Liver (tissue), 9 donors: ENCODE measurements around the gene RPP25L. TPM values are rescaled to one million over a fixed set of nuclear protein-coding genes. Genes with fewer than 3 reads are reported as not detected.

Experiments used
- DNase-seq: peaks from one replicate; pipeline ENCODE4 v3.0.0-alpha.2; 2017; ENCODE audit warnings: low spot score
- H3K27ac ChIP-seq, 2 donors: one replicate each; pipeline ENCODE4 v1.7.0; 2013; ENCODE audit warnings: inconsistent platforms in 2 of 2, low read length in 2 of 2, control low read depth in 1 of 2, low read depth in 1 of 2, mild to moderate bottlenecking in 1 of 2
- H3K27me3 ChIP-seq, 4 donors: one replicate each; pipeline versions ENCODE4 v1.6.1 to v1.7.0; 2013; ENCODE audit warnings: low read length in 3 of 4, inconsistent platforms in 1 of 4, mild to moderate bottlenecking in 1 of 4, moderate library complexity in 1 of 4; ENCODE audit not compliant: control insufficient read depth in 4 of 4, insufficient read depth in 4 of 4
- H3K36me3 ChIP-seq, 4 donors: one replicate each; pipeline versions ENCODE4 v1.6.1 to v1.7.0; 2013; ENCODE audit warnings: low read length in 3 of 4, mild to moderate bottlenecking in 3 of 4, low read depth in 1 of 4, moderate library complexity in 1 of 4; ENCODE audit not compliant: control insufficient read depth in 4 of 4, insufficient read depth in 3 of 4
- H3K4me1 ChIP-seq, 4 donors: one replicate each; pipeline versions ENCODE4 v1.6.1 to v1.7.0; 2013; ENCODE audit warnings: low read length in 3 of 4, mild to moderate bottlenecking in 3 of 4, moderate library complexity in 1 of 4; ENCODE audit not compliant: control insufficient read depth in 4 of 4, insufficient read depth in 4 of 4
- H3K4me3 ChIP-seq, 3 donors: one replicate each; pipeline versions ENCODE4 v1.6.1 to v1.7.0; 2013; ENCODE audit warnings: low read length in 3 of 3, control low read depth in 1 of 3, low read depth in 1 of 3, mild to moderate bottlenecking in 1 of 3
- H3K9ac ChIP-seq, 2 donors: one replicate each; pipeline ENCODE4 v1.7.0; 2013; ENCODE audit warnings: low read length in 2 of 2, mild to moderate bottlenecking in 2 of 2, moderate library complexity in 2 of 2, control low read depth in 1 of 2, low read depth in 1 of 2
- H3K9me3 ChIP-seq, 4 donors: one replicate each; pipeline versions ENCODE4 v1.6.1 to v1.7.0; 2013; ENCODE audit warnings: low read length in 3 of 4; ENCODE audit not compliant: control insufficient read depth in 4 of 4
- ATF3 ChIP-seq: IDR thresholded peaks from 2 replicates; pipeline ENCODE4 v1.6.1; 2016; ENCODE audit warnings: antibody characterized with exemption
- CTCF ChIP-seq: fragments of 150-350 bp; IDR thresholded peaks from 2 replicates; pipeline ENCODE4 v1.5.1; 2017; ENCODE audit warnings: improper control_type of control experiment, low read depth, low read length; ENCODE audit not compliant: missing input control
- EGR1 ChIP-seq, 2 donors: IDR thresholded peaks; 2 replicates each; pipeline ENCODE4 v1.6.1; 2016 to 2018; ENCODE audit warnings: antibody characterized with exemption in 2 of 2, low read depth in 2 of 2
- FOXA1 ChIP-seq: IDR thresholded peaks from 2 replicates; pipeline ENCODE4 v1.6.1; 2016; ENCODE audit warnings: antibody characterized with exemption
- FOXA2 ChIP-seq: IDR thresholded peaks from 2 replicates; pipeline ENCODE4 v1.6.1; 2016; ENCODE audit warnings: antibody characterized with exemption
- HNF4A ChIP-seq, 2 donors: conservative IDR thresholded peaks; 2 replicates each; pipeline ENCODE4 v1.6.1; 2016; ENCODE audit warnings: antibody characterized with exemption in 2 of 2, mild to moderate bottlenecking in 2 of 2
- HNF4G ChIP-seq: IDR thresholded peaks from 2 replicates; pipeline ENCODE4 v1.6.1; 2016; ENCODE audit warnings: antibody characterized with exemption
- JUND ChIP-seq, 2 donors: IDR thresholded peaks; 2 replicates each; pipeline ENCODE4 v1.6.1; 2016; ENCODE audit warnings: antibody characterized with exemption in 2 of 2
- MAX ChIP-seq: IDR thresholded peaks from 2 replicates; pipeline ENCODE4 v1.6.1; 2016; ENCODE audit warnings: antibody characterized with exemption
- NR2F2 ChIP-seq: IDR thresholded peaks from 2 replicates; pipeline ENCODE4 v1.6.1; 2016; ENCODE audit warnings: antibody characterized with exemption
- RAD21 ChIP-seq, 2 donors: IDR thresholded peaks; 2 replicates each; pipeline ENCODE4 v1.6.1; 2016; ENCODE audit warnings: antibody characterized with exemption in 2 of 2, mild to moderate bottlenecking in 2 of 2
- REST ChIP-seq: IDR thresholded peaks from 2 replicates; pipeline ENCODE4 v1.6.1; 2016; ENCODE audit warnings: antibody characterized with exemption, mild to moderate bottlenecking
- RXRA ChIP-seq, 2 donors: IDR thresholded peaks; 2 replicates each; pipeline ENCODE4 v1.6.1; 2017 to 2018; ENCODE audit warnings: antibody characterized with exemption in 2 of 2, mild to moderate bottlenecking in 1 of 2
- SP1 ChIP-seq: IDR thresholded peaks from 2 replicates; pipeline ENCODE4 v1.6.1; 2018; ENCODE audit warnings: antibody characterized with exemption, mild to moderate bottlenecking
- TAF1 ChIP-seq: conservative IDR thresholded peaks from 2 replicates; pipeline ENCODE4 v1.6.1; 2016; ENCODE audit warnings: antibody characterized with exemption, mild to moderate bottlenecking
- YY1 ChIP-seq: IDR thresholded peaks from 2 replicates; pipeline ENCODE4 v1.6.1; 2016; ENCODE audit warnings: antibody characterized with exemption, mild to moderate bottlenecking
- ZBTB33 ChIP-seq: IDR thresholded peaks from 2 replicates; pipeline ENCODE4 v1.6.1; 2016; ENCODE audit warnings: antibody characterized with exemption
- WGBS: extraction: QIAGEN DNeasy Blood & Tissue Kit; methylation state at CpG from one replicate; pipeline ENCODE4 v1.1.7; 2013; 5-methylcytosine and 5-hydroxymethylcytosine counted together
- polyA plus RNA-seq, 2 donors: library from polyadenylated mRNA; stranded (reverse) in 1 of 2; unstranded in 1 of 2; fragments of 200-250 nt in 1 of 2; fragments of >200 nt in 1 of 2; fragmentation: Nextera tagmentation in 1 of 2; extraction: Ambion mirVana in 1 of 2; gene quantifications; one replicate each; pipeline versions ENCODE4 v1.2.1 to v1.2.3, GENCODE V29; 2013 to 2015
- total RNA-seq, 2 donors: library from RNA; depleted of rRNA; stranded (reverse); fragments of >200 nt; gene quantifications; one replicate each; pipeline ENCODE4 v1.2.3, GENCODE V29; 2014
- donor health status: healthy.
- donor health status: healthy.
- donor health status: healthy.
- donor health status: healthy.
- donor health status: healthy.

RPP25L gene
- total and polyA plus RNA-seq, 4 donors: 18.6 to 33.4 (median 24.2) TPM

- no peak for DNase-seq
- H3K4me1 ChIP-seq: peaks cover 3 to 21% (median 15%) of the 10 kb centered on the region in 4 donors
- H3K27me3 ChIP-seq: no peaks in the 10 kb centered on the region
- no peaks in the 10 kb centered on the region for H3K9me3 ChIP-seq
- H3K9ac ChIP-seq: no peak overlapping the region
- no peaks in the 10 kb centered on the region for H3K36me3 ChIP-seq
- no peak overlapping the region for H3K27ac ChIP-seq
- no peak for TF ChIP-seq NR2F2
- no peak for TF ChIP-seq HNF4A (conservative IDR thresholded peaks at IDR 0.05)
- TF ChIP-seq FOXA2: no peak
- TF ChIP-seq FOXA1: no peak
- no peak for TF ChIP-seq SP1
- TF ChIP-seq EGR1 (IDR thresholded peaks at IDR 0.05; ENCODE audit: low read depth in 2 of 2): no peak
- TF ChIP-seq ZBTB33: no peak
- TF ChIP-seq CTCF: no peak
- no peak for TF ChIP-seq TAF1
- TF ChIP-seq RAD21 (IDR thresholded peaks at IDR 0.05): no peak
- TF ChIP-seq YY1: no peak
- no peak for TF ChIP-seq ATF3
- no peak for TF ChIP-seq RXRA (IDR thresholded peaks at IDR 0.05)
- no peak for TF ChIP-seq MAX
- no peak for TF ChIP-seq REST
- no peak for TF ChIP-seq HNF4G
- no peak for TF ChIP-seq JUND (IDR thresholded peaks at IDR 0.05)
- WGBS: 78% methylated on average over 14 of the region's 14 CpGs
- no peak overlapping the region for H3K4me3 ChIP-seq
Observed at GRCh38 chr9:34576597-34577399, 35.1 kb downstream of the RPP25L start.
